Measurements from ENCODE around the gene WFDC11. TPM values are rescaled to one million over a fixed set of nuclear protein-coding genes. Genes with fewer than 3 reads are reported as not detected.

WFDC11 gene
- total RNA-seq, 1 experiment from 2014 or later: not detected

DNA sequence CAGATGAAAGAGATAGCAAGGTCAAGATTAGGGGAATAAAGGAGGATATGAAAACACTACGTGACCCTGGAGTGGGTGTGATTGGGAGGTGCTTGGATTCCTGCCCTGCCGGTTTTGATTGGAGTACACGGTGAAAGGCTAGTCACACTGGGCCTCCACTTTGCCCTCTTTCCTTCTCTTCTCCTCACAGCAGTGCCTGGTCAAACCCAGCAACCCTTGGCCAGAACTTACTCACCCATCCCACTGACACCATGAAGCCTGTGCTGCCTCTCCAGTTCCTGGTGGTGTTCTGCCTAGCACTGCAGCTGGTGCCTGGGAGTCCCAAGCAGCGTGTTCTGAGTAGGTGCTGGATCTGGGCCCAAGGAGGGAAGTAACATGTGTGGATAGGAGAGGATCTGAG is 31.8 kb upstream of the WFDC11 start, which contains the start of gene WFDC13:
Gene WFDC13 (plus strand): TSS at position 166 of the 400 bp plus-strand sequence. CDS start 86 bp downstream, at position 252.
- ChIA-PET CTCF (interaction anchor here (0.5 to 1.4 kb wide), 3 partner anchors 16 to 163 kb away, joined by 3 to 4 read pairs (median 3); no protein-coding TSS in a partner anchor), POLR2A (no interaction called here)
- no peak within 1 kb of the TSS for H3K4me3 Mint-ChIP-seq
- no peak for TF ChIP-seq NFATC4 (CRISPR knock-in tag; IDR thresholded peaks at IDR 0.05)
- TF ChIP-seq, protein P1, sequence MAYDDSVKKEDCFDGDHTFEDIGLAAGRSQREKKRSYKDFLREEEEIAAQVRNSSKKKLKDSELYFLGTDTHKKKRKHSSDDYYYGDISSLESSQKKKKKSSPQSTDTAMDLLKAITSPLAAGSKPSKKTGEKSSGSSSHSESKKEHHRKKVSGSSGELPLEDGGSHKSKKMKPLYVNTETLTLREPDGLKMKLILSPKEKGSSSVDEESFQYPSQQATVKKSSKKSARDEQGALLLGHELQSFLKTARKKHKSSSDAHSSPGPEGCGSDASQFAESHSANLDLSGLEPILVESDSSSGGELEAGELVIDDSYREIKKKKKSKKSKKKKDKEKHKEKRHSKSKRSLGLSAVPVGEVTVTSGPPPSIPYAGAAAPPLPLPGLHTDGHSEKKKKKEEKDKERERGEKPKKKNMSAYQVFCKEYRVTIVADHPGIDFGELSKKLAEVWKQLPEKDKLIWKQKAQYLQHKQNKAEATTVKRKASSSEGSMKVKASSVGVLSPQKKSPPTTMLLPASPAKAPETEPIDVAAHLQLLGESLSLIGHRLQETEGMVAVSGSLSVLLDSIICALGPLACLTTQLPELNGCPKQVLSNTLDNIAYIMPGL (CRISPR knock-in tag; IDR thresholded peaks at IDR 0.05): no peak
- TF ChIP-seq, protein P2, sequence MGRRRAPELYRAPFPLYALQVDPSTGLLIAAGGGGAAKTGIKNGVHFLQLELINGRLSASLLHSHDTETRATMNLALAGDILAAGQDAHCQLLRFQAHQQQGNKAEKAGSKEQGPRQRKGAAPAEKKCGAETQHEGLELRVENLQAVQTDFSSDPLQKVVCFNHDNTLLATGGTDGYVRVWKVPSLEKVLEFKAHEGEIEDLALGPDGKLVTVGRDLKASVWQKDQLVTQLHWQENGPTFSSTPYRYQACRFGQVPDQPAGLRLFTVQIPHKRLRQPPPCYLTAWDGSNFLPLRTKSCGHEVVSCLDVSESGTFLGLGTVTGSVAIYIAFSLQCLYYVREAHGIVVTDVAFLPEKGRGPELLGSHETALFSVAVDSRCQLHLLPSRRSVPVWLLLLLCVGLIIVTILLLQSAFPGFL (CRISPR knock-in tag; IDR thresholded peaks at IDR 0.05; ENCODE audit: borderline replicate concordance): no peak
- TF ChIP-seq, protein P3, sequence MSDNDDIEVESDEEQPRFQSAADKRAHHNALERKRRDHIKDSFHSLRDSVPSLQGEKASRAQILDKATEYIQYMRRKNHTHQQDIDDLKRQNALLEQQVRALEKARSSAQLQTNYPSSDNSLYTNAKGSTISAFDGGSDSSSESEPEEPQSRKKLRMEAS (CRISPR knock-in tag; IDR thresholded peaks at IDR 0.05): no peak
- TF ChIP-seq, protein P4, sequence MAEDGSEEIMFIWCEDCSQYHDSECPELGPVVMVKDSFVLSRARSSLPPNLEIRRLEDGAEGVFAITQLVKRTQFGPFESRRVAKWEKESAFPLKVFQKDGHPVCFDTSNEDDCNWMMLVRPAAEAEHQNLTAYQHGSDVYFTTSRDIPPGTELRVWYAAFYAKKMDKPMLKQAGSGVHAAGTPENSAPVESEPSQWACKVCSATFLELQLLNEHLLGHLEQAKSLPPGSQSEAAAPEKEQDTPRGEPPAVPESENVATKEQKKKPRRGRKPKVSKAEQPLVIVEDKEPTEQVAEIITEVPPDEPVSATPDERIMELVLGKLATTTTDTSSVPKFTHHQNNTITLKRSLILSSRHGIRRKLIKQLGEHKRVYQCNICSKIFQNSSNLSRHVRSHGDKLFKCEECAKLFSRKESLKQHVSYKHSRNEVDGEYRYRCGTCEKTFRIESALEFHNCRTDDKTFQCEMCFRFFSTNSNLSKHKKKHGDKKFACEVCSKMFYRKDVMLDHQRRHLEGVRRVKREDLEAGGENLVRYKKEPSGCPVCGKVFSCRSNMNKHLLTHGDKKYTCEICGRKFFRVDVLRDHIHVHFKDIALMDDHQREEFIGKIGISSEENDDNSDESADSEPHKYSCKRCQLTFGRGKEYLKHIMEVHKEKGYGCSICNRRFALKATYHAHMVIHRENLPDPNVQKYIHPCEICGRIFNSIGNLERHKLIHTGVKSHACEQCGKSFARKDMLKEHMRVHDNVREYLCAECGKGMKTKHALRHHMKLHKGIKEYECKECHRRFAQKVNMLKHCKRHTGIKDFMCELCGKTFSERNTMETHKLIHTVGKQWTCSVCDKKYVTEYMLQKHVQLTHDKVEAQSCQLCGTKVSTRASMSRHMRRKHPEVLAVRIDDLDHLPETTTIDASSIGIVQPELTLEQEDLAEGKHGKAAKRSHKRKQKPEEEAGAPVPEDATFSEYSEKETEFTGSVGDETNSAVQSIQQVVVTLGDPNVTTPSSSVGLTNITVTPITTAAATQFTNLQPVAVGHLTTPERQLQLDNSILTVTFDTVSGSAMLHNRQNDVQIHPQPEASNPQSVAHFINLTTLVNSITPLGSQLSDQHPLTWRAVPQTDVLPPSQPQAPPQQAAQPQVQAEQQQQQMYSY (CRISPR knock-in tag; IDR thresholded peaks at IDR 0.05): no peak
- TF ChIP-seq ATF1 (CRISPR knock-in tag; IDR thresholded peaks at IDR 0.05): no peak
- TF ChIP-seq, protein P5, sequence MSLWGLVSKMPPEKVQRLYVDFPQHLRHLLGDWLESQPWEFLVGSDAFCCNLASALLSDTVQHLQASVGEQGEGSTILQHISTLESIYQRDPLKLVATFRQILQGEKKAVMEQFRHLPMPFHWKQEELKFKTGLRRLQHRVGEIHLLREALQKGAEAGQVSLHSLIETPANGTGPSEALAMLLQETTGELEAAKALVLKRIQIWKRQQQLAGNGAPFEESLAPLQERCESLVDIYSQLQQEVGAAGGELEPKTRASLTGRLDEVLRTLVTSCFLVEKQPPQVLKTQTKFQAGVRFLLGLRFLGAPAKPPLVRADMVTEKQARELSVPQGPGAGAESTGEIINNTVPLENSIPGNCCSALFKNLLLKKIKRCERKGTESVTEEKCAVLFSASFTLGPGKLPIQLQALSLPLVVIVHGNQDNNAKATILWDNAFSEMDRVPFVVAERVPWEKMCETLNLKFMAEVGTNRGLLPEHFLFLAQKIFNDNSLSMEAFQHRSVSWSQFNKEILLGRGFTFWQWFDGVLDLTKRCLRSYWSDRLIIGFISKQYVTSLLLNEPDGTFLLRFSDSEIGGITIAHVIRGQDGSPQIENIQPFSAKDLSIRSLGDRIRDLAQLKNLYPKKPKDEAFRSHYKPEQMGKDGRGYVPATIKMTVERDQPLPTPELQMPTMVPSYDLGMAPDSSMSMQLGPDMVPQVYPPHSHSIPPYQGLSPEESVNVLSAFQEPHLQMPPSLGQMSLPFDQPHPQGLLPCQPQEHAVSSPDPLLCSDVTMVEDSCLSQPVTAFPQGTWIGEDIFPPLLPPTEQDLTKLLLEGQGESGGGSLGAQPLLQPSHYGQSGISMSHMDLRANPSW (CRISPR knock-in tag; conservative IDR thresholded peaks at IDR 0.05; ENCODE audit: low read depth): no peak
- TF ChIP-seq, protein P6, sequence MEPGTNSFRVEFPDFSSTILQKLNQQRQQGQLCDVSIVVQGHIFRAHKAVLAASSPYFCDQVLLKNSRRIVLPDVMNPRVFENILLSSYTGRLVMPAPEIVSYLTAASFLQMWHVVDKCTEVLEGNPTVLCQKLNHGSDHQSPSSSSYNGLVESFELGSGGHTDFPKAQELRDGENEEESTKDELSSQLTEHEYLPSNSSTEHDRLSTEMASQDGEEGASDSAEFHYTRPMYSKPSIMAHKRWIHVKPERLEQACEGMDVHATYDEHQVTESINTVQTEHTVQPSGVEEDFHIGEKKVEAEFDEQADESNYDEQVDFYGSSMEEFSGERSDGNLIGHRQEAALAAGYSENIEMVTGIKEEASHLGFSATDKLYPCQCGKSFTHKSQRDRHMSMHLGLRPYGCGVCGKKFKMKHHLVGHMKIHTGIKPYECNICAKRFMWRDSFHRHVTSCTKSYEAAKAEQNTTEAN (CRISPR knock-in tag; IDR thresholded peaks at IDR 0.05): no peak
- TF ChIP-seq MYBL2 (CRISPR knock-in tag; IDR thresholded peaks at IDR 0.05): no peak
- peaks cover 14% of the 10 kb centered on the region for H3K9me3 Mint-ChIP-seq
- H3K36me3 Mint-ChIP-seq: peaks cover 3% of the 10 kb centered on the region; the same call in 1 of the 2 replicates
- DNase-seq (ENCODE audit: low spot score) (no peak), ATAC-seq (no peak)
- peaks cover 10% of the 10 kb centered on the region for H3K4me1 Mint-ChIP-seq
- H3K27ac Mint-ChIP-seq: no peak within 1 kb of the TSS
- H3K27me3 Mint-ChIP-seq (ENCODE audit: low read depth): no peaks in the 10 kb centered on the region

DNA sequence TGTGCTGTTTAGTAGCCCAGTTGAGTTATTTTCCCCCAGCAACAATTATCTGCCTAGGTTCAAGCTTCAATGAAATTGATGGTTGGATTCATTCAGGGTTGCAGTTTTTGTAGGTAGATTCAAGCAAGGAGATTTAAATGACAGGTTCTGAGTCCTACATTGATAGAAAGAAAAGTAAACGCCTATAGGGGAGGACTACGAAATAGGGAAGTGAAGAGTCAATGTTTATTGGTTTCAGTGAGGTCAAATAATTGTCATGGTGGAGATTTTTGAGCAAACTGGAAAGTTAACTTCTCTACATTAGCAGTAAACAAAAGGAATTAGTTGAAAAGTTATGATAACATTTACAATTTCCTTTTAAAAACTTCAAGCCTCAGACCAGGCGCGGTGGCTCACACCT is 31.1 kb upstream of the WFDC11 start:
- ATAC-seq (no peak), DNase-seq (ENCODE audit: low spot score) (no peak)
- Mint-ChIP-seq H3K27ac (no peak overlapping the region), H3K27me3 (ENCODE audit: low read depth) (no peaks in the 10 kb centered on the region), H3K9me3 (peaks cover 14% of the 10 kb centered on the region), H3K4me3 (no peak overlapping the region), H3K36me3 (peaks cover 3% of the 10 kb centered on the region; the same call in 1 of the 2 replicates), H3K4me1 (peaks cover 10% of the 10 kb centered on the region)
- POLR2A ChIA-PET: no interaction called here
- CTCF ChIA-PET: no interaction called here
- TF ChIP-seq NFYB (CRISPR knock-in tag; conservative IDR thresholded peaks at IDR 0.05; ENCODE audit: low read depth) (no peak), FOXJ3 (CRISPR knock-in tag; IDR thresholded peaks at IDR 0.05; ENCODE audit: borderline replicate concordance) (no peak), CREB1 (CRISPR knock-in tag; IDR thresholded peaks at IDR 0.05) (no peak)
- TF ChIP-seq, protein P7, sequence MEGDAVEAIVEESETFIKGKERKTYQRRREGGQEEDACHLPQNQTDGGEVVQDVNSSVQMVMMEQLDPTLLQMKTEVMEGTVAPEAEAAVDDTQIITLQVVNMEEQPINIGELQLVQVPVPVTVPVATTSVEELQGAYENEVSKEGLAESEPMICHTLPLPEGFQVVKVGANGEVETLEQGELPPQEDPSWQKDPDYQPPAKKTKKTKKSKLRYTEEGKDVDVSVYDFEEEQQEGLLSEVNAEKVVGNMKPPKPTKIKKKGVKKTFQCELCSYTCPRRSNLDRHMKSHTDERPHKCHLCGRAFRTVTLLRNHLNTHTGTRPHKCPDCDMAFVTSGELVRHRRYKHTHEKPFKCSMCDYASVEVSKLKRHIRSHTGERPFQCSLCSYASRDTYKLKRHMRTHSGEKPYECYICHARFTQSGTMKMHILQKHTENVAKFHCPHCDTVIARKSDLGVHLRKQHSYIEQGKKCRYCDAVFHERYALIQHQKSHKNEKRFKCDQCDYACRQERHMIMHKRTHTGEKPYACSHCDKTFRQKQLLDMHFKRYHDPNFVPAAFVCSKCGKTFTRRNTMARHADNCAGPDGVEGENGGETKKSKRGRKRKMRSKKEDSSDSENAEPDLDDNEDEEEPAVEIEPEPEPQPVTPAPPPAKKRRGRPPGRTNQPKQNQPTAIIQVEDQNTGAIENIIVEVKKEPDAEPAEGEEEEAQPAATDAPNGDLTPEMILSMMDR (IDR thresholded peaks at IDR 0.05): no peak

Data from WTC11 (cell line).